Heart right ventricle (tissue), 16 donors: Measurements from ENCODE around the gene WHAMM. TPM values are rescaled to one million over a fixed set of nuclear protein-coding genes. Genes with fewer than 3 reads are reported as not detected.

ENCODE experiments used
- ATAC-seq, 8 donors: fragments of 200-7000 bp; cut with Tn5 transposase; one replicate each; pipeline ENCODE4 v1.9.1; 2020; ENCODE audit warnings: mild to moderate bottlenecking in 8 of 8, moderate library complexity in 8 of 8, moderate number of reproducible peaks in 1 of 8
- DNase-seq, 2 donors: peaks; one replicate each; pipeline ENCODE4 v3.0.0-alpha.2; 2020
- H3K27ac ChIP-seq, 10 donors: fragments of 200-600 bp; sonication (generic) in 2 of 10; one replicate each; pipeline versions ENCODE4 v1.5.0 to v1.8.0; 2020 to 2022; ENCODE audit warnings: mild to moderate bottlenecking in 3 of 10
- H3K27me3 ChIP-seq, 7 donors: fragments of 200-600 bp; one replicate each; pipeline ENCODE4 v1.8.0; 2021 to 2022; ENCODE audit warnings: mild to moderate bottlenecking in 2 of 7
- H3K36me3 ChIP-seq, 9 donors: fragments of 200-600 bp; sonication (generic) in 1 of 9; one replicate each; pipeline versions ENCODE4 v1.5.0 to v1.8.0; 2020 to 2022; ENCODE audit warnings: mild to moderate bottlenecking in 2 of 9
- H3K4me1 ChIP-seq, 9 donors: fragments of 200-600 bp; sonication (generic) in 1 of 9; one replicate each; pipeline versions ENCODE4 v1.5.0 to v1.8.0; 2020 to 2022; ENCODE audit warnings: mild to moderate bottlenecking in 4 of 9
- H3K4me3 ChIP-seq, 10 donors: fragments of 200-600 bp; sonication (generic) in 2 of 10; one replicate each; pipeline versions ENCODE4 v1.5.0 to v1.8.0; 2020 to 2022; ENCODE audit warnings: mild to moderate bottlenecking in 7 of 10, moderate library complexity in 2 of 10
- H3K9me3 ChIP-seq, 11 donors: fragments of 200-600 bp in 10 of 11; sonication (generic) in 2 of 11; one replicate each; pipeline versions ENCODE4 v1.5.0 to v1.8.0; 2013 to 2022; ENCODE audit warnings: mild to moderate bottlenecking in 2 of 11, control low read depth in 1 of 11, moderate library complexity in 1 of 11
- WGBS, 2 donors: extraction: QIAGEN DNeasy Blood & Tissue Kit; methylation state at CpG; one replicate each; pipeline ENCODE4 v1.1.7; 2013; ENCODE audit warnings: inconsistent platforms in 1 of 2; 5-methylcytosine and 5-hydroxymethylcytosine counted together
- intact Hi-C, 10 donors: fragments of 100-400 bp; cut with DNase I; formaldehyde crosslinking; loops; one replicate each; pipeline versions ENCODE4 v1.11.1 to v1.14.2; 2022
- polyA plus RNA-seq, 2 donors: library from polyadenylated mRNA; stranded (reverse); fragments of 200-250 nt; gene quantifications; one replicate each; pipeline ENCODE4 v1.2.3, GENCODE V29; 2013
- total RNA-seq, 10 donors: library from RNA; stranded (reverse); fragmentation: NEBNext Ultra II Directional in 3 of 10; extraction: Animal tissue kit (Norgen Biotek cat#: 25700) in 3 of 10; gene quantifications; one replicate each; pipeline versions ENCODE4 v1.2.1 to v1.2.4, GENCODE V29; 2021 to 2023
- TF ChIP-seq, protein P1 (sequence below), 9 donors: fragments of 200-600 bp; sonication (generic) in 2 of 9; IDR thresholded peaks; one replicate each; pipeline versions ENCODE4 v1.5.0 to v1.8.0; 2021 to 2022; ENCODE audit warnings: antibody characterized with exemption in 9 of 9, mild to moderate bottlenecking in 5 of 9, moderate library complexity in 1 of 9
- donor health status: Arrhythmogenic right ventricular cardiomyopathy.
- donor health status: ischemic (EF 13 %, LVEDD 7.1; RV severe dilation, severe dysfunction).
- donor health status: healthy with polysubstance abuse.
- donor health status: DM: no; HTN: yes; CAD: no.
- donor health status: DM: no; HTN: no; CAD: no.
- donor health status: ischemic (EF 25% LVEDD 6.9; RV normal size, moderate dysfunction).
- donor health status: ischemic (EF 25% LVEDD 5.7; RV mildly dilated, moderate dysfunction).
- donor health status: healthy.
- donor health status: DM: yes; HTN: yes; CAD: no.
- donor health status: Ischemic cardiomyopathy.
- donor health status: ischemic (EF 35%, LVEDD 5.7; RV mildly dilated, moderate dysfunction).
- donor health status: nonischemic (EF 11% LVEDD 7.7; RV severe dilation, severe dysfunction).
- donor health status: DM: yes; HTN: yes; CAD: no.
- donor health status: PGD.
- donor health status: ischemic (EF 29% LVEDD 5.4; RV normal size, mild dysfunction).
- donor health status: nonischemic (EF 23%, LVEDD 6.1; RV moderate dilation, normal function).

Gene WHAMM
- total and polyA plus RNA-seq, 12 donors = 3.2 to 8.1 (median 6.3) TPM

DNA sequence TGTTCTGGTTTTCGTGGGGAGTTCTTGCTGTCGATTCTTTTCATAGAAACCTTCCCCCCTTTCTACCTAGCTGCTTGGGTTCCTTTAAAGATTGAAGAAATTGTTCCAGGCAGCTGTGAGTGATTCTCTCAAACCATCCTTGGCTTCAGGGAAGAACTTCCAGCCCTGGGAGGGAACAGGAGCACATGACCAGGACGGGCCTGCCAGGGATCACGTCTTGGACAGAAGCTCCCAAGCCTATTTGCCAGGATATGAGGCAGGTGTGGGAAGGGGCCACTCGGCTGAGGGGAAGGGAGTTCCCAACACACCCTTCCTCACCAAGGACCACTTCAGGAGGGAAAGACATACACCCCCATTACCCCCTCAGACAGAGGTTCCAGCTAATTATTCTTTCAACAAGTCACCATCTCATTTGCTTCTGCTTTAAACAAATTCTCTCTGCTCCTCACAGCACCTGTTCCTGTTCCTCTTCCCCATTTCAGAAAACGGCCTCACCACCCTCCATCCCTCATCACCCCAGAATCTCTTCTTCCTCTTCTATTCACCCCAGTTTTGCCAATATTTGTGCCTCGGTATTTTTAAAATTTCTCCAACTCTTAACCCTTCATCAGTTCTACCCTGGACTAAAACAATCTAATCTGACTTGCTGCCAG, 62.5 kb downstream of the WHAMM start:
- DNase-seq (no peak), ATAC-seq (no peak)
- WGBS, 2 donors = 75 to 81% methylated on average over 7 of the region's 7 CpGs

DNA sequence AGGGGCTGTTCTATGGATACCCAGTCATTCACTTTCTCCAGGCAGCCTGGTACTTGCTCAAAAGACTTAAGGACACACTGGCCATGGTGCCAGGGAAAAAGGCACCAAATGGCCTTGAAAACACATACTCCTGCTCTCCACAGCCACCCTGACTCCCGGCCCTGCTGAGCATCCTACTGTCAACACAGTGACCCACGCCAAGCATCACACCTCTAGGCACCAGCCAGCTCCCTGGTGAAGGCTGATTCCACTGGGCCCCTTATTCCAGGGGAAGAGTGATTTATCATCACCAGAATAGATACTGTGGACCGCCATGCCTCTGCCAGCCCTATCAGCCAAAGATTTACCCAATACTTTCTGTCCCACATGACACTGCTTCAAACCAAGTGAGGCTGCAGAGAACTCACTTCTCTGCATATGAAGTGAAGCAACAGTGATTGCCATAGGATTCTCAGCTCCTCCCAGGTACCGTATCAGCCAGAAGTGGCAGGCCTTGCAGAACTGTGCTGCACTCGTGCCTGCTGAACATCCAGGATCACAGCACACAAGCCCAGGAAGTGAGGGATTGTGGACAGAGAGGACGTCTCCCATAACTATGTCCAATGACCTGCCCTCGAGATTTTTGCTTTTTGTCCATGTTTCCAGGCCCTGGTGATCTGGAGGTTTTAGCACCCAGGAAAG, 63.7 kb downstream of the WHAMM start:
- Histone ChIP-seq H3K4me3 (no peak overlapping the region), H3K36me3 (no peaks in the 10 kb centered on the region), H3K27me3 (no peaks in the 10 kb centered on the region), H3K9me3 (no peaks in the 10 kb centered on the region), H3K4me1 (peaks cover 0 to 25% (median 14%) of the 10 kb centered on the region in 9 donors), H3K27ac (no peak overlapping the region)
- ATAC-seq (peak; percentile 67 to 94 (median 84)), DNase-seq (peak in 1 of 2 donors; percentile 42)
- WGBS, 2 donors = 48 to 59% methylated on average over 7 of the region's 7 CpGs
- intact Hi-C loops = loop anchor here in 1 of 10 donors (1.0 kb wide), 1 partner anchor 25 kb away; no protein-coding TSS in a partner anchor
- TF ChIP-seq, protein P1, sequence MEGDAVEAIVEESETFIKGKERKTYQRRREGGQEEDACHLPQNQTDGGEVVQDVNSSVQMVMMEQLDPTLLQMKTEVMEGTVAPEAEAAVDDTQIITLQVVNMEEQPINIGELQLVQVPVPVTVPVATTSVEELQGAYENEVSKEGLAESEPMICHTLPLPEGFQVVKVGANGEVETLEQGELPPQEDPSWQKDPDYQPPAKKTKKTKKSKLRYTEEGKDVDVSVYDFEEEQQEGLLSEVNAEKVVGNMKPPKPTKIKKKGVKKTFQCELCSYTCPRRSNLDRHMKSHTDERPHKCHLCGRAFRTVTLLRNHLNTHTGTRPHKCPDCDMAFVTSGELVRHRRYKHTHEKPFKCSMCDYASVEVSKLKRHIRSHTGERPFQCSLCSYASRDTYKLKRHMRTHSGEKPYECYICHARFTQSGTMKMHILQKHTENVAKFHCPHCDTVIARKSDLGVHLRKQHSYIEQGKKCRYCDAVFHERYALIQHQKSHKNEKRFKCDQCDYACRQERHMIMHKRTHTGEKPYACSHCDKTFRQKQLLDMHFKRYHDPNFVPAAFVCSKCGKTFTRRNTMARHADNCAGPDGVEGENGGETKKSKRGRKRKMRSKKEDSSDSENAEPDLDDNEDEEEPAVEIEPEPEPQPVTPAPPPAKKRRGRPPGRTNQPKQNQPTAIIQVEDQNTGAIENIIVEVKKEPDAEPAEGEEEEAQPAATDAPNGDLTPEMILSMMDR (IDR thresholded peaks at IDR 0.05) = no peak

More for the DNA sequence above, 62.5 kb downstream of the WHAMM start:
- TF ChIP-seq, protein P1 (IDR thresholded peaks at IDR 0.05) = no peak
- no peaks in the 10 kb centered on the region for H3K9me3 ChIP-seq
- peak overlapping the region in 1 of 10 donors; percentile 36 for H3K27ac ChIP-seq
- intact Hi-C loops = no loop called here
- H3K36me3 ChIP-seq = no peaks in the 10 kb centered on the region
- H3K27me3 ChIP-seq = no peaks in the 10 kb centered on the region
- peaks cover 0 to 25% (median 14%) of the 10 kb centered on the region in 9 donors for H3K4me1 ChIP-seq
- no peak overlapping the region for H3K4me3 ChIP-seq

DNA sequence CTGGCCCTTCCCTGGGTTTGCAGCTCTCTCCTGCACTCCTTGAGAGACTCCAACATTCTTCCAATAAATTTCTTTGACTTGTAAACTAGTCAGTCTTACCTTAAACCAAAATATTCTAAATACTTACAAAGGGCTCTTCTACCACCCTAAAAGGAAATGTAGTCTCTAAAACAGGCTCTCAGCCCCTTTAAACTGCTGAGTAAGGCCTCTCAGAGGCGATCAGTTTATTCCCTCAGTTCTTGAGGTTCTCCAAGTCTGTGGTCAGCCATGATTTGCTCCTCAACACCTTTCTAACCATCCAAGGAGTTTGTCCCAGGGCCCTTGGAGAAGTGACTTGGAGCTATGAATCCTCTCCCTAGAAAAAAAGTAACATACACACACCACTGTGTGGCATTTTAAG, 64.8 kb downstream of the WHAMM start:
- no peaks in the 10 kb centered on the region for H3K27me3 ChIP-seq
- DNase-seq (no peak), ATAC-seq (no peak)
- H3K9me3 ChIP-seq = no peaks in the 10 kb centered on the region
- H3K36me3 ChIP-seq = no peaks in the 10 kb centered on the region
- no peak overlapping the region for H3K27ac ChIP-seq
- WGBS, 2 donors = 84 to 96% methylated on average over 1 of the region's 1 CpG
- H3K4me3 ChIP-seq = no peak overlapping the region
- intact Hi-C loops = no loop called here
- peaks cover 0 to 25% (median 14%) of the 10 kb centered on the region in 9 donors for H3K4me1 ChIP-seq
- TF ChIP-seq, protein P1 (IDR thresholded peaks at IDR 0.05) = no peak

DNA sequence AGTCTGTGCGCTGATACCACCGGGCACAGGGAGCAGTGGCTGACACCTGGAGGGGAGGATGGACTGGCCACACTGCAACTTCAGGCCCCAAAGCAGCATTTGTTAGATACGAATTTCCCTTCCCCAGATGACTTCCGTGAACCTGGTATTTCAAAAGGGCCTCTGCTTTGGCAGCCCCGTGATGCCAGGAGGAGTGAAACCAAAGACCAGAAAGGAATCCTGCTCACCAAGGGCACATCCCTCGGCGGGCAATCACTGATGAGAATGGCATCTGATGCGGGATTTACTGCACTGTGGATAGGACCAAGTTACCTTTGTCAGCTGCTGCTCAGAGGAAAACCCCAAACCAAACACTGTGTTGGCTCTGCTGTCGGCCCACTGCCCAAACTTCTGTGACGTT, 65.5 kb downstream of the WHAMM start:
- no peaks in the 10 kb centered on the region for H3K27me3 ChIP-seq
- 78 to 85% methylated on average over 10 of the region's 10 CpGs for WGBS, 2 donors
- no peaks in the 10 kb centered on the region for H3K36me3 ChIP-seq
- peaks cover 0 to 25% (median 14%) of the 10 kb centered on the region in 9 donors for H3K4me1 ChIP-seq
- intact Hi-C loops = loop anchor here in 1 of 10 donors (5.0 kb wide), 1 partner anchor 103 kb away; no protein-coding TSS in a partner anchor
- no peaks in the 10 kb centered on the region for H3K9me3 ChIP-seq
- no peak overlapping the region for H3K4me3 ChIP-seq
- DNase-seq = no peak
- no peak overlapping the region for H3K27ac ChIP-seq
- TF ChIP-seq, protein P1 (IDR thresholded peaks at IDR 0.05) = no peak
- ATAC-seq = no peak
